ENCODE data around the gene LMAN2.
"Not testable (repeated sequence)": the region's sequence is repeated elsewhere in the genome, so short reads cannot be mapped to it uniquely, and the experiment has no call there.

Gene LMAN2

DNA sequence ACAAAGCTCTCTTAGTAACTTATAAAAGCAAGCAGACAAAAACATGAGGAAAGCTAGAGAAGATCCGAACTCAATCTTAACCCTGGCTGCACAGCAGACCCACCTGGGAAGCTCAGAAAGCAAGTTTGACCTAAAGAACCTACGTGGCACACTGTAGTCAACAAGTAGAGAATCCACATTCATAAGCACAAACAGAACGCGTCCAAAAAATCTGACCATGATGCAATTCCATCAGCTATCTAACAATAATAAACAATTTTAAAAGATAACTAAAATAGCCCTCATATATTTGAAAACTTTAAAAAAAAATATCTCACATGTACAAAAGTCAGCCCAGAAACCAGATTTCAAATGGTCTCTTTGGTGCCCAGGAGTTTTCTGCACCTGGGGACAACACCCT lies 4.6 kb downstream of the LMAN2 start:
- no peak for DNase-seq

GRCh38 chr5:177344891-177345290 lies 6.6 kb downstream of the LMAN2 start:
- no peak for DNase-seq

GRCh38 chr5:177343777-177344176 lies 7.7 kb downstream of the LMAN2 start:
- no peak for DNase-seq

GRCh38 chr5:177343000-177343399 lies 8.5 kb downstream of the LMAN2 start:
- DNase-seq: not testable (repeated sequence)

- DNase-seq: peak in 1 of 2 donors; percentile 47
Observed at GRCh38 chr5:177339107-177339638, 12.3 kb downstream of the LMAN2 start.

DNA sequence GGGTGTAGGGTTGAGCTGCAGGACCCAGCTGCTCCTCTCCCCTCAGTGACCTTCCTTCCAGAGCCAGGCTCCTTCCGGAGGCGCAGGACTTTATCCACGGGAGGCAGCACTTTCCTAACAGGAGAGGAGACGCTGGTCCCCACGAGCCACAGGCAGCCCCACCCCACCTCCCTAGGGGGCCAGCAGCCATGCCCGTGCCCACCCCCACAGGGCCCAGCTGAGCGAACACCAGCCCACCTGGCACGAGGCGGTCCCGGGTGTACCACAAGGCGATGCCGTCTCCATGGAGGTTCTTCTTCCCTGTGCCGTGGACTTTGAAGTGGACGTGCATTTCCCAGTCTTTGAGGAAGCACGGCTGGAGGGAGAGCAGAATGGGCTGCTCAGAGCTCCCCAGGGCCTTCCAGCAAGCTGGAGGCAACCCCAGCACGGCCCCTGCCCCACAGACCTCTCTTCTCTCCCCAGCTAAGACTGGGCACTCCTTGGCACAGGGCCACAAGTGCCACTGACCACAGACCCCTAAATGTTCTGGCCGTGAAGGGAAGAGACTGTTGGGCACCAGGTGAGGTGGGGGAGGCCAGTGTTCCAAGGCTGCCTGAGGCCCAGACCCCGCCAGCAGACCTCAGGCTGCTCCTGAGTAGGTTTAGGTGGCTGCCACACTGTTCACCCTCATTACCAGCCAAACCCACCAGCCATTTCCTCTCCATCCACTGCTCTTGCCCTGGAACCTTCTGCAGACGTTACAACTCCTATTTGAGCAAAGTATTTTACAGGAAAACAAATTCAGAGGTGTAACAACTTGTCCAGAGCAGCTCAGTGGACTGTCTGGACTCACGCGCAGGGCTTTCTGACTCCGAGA lies 13.0 kb downstream of the LMAN2 start:
- DNase-seq: no peak

- DNase-seq: no peak
Observed at GRCh38 chr5:177336603-177337494, 14.6 kb downstream of the LMAN2 start.

- peak; percentile 34 to 43 for DNase-seq
Observed at GRCh38 chr5:177336112-177336511, 15.4 kb downstream of the LMAN2 start.

- no peak for DNase-seq
Observed at GRCh38 chr5:177335701-177336065, 15.8 kb downstream of the LMAN2 start.

- DNase-seq: no peak
Observed at GRCh38 chr5:177334781-177335700, 16.4 kb downstream of the LMAN2 start.

DNA sequence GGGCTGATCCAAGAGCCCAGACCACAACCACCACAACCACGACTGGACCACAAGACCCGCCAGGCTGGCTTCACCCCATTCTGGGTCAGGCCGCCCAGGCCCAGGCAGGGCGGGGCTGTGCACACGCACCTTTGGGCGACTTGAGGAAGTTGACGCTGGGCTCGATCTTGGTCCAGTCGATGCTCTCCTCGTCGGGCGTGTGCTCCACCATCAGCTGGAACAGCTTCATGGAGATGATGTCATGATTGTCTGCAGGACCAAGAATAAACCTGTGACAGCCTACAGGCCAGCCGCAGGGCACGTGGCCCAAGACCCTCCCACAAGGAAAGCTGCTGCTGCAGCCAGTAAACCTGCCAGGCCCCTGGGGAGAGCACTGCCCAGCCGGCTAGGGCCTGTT lies 17.3 kb downstream of the LMAN2 start:
- no peak for DNase-seq

- DNase-seq: no peak
Observed at GRCh38 chr5:177333420-177334154, 17.9 kb downstream of the LMAN2 start.

- DNase-seq: no peak
Observed at GRCh38 chr5:177332896-177333260, 18.6 kb downstream of the LMAN2 start.

DNA sequence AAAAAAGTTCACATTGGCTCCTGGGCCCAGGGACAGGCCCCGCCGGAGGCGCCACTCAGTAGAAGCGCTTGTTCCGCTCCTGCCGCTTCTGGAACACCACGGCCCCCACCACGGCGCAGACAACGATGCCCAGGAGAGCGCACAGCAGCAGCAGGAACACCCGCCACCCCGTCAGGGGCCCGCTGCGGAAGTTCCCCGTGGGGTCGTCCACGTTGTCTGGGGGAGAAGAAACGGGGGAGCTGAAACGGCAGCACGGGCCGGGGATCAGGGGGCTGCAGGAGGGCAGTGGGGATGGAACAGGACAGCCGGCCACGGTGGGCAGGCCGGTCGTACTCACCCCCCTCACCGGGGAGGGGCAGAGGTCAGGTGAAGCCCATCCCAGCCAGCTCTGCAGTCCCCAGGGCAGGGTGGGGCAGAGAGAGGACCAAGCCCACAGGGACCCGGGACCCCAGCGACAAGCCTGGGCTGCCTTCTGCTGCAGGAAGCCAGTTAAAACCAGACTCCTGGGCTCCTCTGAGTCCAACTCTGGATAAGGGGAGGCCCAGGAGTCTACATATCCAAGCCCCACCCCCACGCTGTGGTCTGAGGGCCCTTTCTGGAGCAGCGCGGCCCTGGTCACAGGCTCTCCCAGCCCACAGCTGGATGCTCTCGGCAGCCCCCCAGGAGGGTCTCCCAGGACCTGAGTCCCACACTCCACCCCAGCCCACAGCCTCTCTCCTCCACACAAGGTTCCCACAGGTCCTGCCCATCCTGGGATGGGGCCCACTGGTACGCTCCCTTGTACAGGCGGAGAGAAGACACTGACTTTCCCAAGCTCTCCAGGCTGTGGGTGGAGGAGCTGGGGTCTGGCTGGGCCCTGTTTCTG lies 19.2 kb downstream of the LMAN2 start:
- no peak for DNase-seq

GRCh38 chr5:177330991-177331842 lies 20.3 kb downstream of the LMAN2 start:
- no peak for DNase-seq

GRCh38 chr5:177329883-177330282 lies 21.6 kb downstream of the LMAN2 start:
- DNase-seq: no peak

DNA sequence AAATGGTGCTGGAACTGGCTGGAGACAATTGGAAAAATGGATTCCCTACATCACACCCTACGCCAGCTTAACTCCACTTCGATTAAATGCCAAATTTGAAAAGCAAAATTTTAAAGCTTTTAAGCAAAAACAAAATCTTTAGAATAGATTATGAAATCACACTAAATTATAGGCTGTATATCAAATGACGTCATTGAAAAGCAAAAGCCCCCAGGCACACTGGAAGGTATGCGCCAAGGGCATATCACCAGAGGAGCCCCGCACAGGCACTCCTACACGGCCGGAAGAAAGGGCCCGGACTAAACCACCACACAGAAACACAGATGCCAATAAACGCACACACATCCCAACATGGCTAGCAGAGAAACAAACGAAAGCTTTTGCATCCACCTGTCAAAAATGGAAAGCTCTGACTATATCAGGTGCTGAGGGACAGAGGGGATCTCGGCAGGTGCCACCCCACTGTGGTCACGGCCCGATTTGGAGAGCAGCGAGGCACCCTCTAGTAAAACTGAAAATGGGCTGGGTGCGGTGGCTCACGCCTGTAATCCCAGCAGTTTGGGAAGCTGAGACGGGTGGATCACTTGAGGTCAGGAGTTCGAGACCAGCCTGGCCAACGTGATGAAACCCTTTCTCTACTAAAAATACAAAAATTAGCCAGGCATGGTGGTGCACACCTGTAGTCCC lies 22.8 kb downstream of the LMAN2 start:
- DNase-seq: no peak

- no peak for DNase-seq
Observed at GRCh38 chr5:177327539-177328522, 23.6 kb downstream of the LMAN2 start.
